HUDEP-2 (cell line): ENCODE data around the gene GOLGA2.
A peak's percentile ranks its signal among the peaks of the same experiment; 100 is the strongest.
"Not testable (repeated sequence)": the region's sequence is repeated elsewhere in the genome, so short reads cannot be mapped to it uniquely, and the experiment has no call there.

Experiments
- DNase-seq, 76 experiments: peaks; one replicate each; lab custom pipeline; 2025; ENCODE audit not compliant: unreplicated experiment in 76 of 76; lab: John Stamatoyannopoulos, UW

The GOLGA2 gene

DNA sequence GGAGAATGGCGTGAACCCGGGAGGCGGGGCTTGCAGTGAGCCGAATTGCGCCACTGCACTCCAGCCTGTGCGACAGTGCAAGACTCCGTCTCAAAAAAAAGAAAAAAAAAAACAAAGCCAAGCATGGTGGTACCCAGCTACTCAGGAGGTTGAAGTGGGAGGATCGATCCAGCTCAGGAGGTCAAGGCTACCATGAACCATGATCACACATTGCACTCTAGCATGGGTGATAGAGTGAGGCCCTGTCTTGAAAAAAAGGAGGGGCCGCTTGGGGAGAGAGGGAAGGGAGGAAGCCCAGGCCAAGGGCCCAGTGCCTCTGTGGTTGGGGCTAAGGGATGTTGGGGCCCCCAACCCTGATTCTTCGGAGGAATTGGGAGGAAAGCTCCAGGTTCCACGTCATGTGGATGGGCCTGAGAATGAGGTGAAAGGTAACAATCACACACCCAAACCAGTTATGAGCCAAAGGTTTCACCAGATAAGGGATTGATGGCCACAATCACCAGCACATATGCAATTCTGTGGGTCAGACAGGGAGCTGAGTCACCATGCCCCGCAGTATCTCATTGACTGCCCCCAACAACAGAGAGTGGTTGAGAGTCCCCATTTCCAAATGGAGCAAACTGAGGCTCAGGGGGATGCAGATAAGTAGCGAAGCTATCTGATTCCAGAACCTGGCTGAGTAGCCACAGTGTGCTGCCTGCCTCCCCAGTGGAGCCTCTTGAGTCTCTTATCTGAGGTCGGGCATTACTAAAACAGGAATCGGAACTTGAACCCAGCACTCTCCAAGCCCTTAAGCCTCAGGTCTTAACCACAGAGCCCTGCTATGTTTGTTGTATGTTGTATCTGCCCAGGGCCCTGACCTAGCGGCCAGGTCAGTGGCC lies 20.8 kb upstream of the GOLGA2 start:
- peak in 74 of 76 experiments; percentile 9 to 85 (median 56) for DNase-seq

DNA sequence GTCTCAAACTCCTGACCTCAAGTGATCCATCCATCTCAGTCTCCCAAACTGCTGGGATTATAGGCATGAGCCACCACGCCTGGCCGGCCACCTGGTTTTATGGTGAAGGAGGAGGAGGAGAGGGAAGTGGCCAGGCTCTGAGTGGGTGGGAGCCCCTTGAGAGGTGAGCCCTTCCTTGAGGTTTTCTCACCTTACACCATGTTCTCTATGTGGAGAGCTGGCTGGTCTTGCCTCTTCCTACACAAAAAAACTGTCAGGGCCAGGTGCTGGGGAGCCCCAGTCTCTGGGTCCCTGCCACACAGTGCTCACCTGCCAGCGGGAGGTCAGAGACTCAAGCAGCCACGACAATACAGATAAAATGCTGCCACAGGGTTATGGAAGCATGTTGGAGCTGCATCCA lies 18.3 kb upstream of the GOLGA2 start:
- no peak for DNase-seq

DNA sequence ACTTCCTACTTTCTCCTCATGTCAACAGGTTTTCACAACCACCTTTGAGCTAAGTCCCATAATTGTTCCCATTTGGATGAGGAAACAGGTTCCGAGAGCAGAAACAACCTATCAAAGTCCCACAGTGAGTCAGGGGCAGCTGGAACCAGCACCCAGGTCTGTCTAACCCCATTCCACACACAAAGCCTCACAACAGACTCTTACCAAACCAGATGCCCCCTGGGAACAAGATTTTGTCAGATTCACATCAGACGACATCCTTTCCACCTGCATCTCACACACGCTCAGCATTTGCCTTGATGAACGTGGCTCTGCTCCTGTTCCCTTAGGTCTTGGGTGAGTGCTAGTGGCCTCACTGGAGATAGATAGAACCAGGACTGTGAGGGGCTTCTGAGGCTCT lies 17.3 kb upstream of the GOLGA2 start:
- DNase-seq, result no peak

DNA sequence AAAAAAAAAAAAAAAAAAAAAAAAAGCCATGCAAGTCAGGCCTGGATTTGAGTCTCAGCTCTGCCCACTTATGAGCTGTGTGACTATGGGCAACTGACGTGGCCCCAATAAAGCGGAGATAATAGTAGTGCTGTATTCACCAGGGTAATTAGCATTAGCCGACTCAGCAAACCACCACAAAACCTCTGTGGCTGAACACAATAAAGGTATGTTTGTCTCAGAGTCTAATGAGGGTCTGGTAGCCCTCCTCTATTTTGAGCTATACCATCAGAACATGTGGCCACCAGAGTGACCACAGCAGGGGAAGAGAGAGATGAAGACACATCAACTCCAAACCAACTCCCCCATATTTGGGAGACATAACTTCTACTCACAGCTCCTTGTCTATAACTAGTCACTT lies 16.2 kb upstream of the GOLGA2 start:
- DNase-seq, result no peak

DNA sequence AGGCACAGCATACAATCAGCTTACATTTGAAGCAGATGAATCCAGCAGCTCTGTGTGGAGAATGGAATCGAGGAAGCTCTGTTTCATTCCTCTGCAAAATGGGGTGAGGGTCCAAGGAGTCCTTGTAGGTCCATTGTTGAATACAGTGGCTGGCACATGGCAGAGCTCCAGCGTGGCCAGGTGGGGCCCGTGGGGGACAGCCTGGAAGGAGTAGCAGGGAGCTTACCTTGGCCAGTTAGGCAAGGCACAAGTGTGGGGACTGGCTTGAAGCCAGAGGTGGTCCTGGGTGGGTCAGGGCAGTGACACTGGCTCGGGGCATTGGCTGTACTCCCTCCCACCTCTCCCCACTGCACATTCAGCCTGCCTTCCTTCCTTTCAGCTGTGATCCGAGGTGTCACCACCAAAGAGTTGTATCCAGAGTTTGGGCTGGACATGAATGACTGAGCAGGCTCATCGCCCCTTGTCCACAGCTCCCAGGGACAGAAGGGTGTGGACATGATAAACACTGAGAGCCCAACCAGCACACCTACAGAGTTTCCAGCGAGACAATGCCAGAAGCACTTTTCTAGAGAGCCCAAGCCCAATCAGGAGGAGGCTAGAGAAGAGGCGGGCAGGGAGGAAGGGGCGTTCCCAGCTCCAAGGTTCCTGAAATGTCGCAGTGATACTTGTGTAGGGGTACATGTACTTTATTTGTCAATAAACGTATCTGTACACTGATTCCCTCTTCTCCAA lies 12.6 kb upstream of the GOLGA2 start:
- no peak for DNase-seq

DNA sequence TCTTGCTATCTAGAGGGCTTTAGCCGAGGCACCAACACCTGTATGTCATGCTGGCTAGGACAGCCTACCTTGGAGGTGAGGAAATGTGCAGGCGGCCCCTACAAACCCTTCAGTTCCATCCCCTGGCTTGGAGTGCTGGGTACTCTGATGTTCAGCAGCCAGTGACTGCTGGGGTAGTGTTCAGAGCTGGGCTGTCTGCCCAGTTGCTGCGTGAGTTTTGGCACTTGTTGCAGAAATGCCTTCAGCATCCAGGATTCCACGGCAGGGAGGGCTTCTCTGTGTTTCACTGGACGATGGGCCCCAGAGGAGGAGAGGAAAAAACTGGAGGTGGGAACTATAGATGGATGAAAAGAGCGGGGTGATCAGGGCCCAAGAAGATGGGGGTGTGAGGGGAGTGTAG lies 10.6 kb upstream of the GOLGA2 start:
- no peak for DNase-seq

DNA sequence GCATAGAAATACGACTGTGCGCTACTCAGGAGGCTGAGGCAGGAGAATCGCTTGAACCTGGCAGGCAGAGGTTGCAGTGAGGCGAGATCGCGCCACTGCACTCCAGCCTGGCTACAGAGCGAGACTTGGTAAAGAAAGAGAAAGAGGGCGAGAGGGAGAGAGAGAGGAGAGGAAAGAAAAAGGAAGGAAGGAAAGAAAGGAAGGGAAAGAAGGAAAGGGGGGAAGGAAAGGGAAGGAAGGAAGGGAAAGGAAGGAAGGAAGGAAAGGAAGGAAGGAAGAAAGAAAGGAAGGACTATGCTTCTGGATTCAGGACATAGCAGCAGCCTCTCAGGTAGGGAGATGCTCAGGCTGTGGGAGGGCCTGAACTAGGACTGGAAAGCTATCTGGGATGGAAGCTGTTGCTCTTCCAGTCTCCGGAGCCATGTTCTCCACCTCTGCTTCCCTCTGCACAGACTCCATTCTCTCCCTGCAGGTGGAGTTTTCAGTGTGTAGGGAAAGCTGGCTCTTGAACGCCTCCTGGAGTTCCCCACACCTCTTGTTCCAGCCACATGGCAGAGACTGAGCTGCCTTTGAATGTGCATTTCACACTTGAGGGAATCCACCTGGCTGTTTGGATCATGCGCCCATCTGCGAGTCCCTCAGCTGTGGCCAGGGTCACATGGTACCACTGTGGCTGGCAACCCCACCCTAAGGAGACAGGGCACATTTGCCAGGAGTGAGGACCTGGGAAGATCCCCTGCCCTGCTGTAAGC lies 9.4 kb upstream of the GOLGA2 start:
- no peak for DNase-seq

DNA sequence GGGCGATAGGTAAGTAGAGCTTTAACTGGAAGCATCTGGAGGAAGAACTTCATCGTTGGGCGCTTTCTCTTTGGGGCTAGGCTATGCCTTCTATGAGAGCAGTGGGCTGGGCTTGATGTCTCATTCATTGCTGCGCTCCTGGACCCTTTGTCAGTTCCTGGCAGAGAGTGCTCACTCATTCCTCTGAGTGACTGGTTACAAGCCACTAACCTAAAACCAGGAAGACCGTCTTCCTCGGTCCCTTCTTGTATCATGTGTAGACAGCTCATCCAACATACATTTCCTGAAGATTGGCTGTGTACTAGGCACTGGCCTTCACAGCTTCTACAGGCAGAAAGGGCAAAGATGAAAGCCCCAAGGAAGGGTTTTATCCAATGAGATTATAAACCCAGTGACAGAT lies 6.7 kb upstream of the GOLGA2 start:
- DNase-seq, result no peak

DNA sequence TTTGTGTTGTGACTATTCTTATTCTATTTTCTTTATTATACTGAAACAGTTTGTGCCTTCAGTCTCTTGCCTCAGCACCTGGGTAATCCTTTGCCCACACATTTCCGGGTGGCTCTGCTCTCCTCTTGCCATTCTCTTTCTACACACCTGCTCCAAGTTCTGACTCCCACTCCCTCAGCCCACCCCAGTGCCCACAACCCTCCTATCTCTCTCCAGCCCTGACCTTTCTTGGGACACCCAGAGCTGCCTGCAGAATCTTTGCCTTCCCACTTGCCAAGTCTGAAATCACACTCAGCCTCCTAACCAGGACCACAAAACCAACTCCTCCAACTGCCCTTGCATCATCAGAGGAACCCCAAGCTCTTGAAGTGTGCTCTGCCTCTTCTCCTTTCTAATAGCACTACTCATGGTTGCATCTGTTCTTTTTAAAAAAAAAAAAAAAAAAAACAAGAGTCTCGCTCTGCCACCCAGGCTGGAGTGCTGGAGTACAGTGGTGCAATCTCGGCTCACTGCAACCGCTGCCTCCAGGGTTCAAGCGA lies 4.3 kb upstream of the GOLGA2 start:
- no peak for DNase-seq

DNA sequence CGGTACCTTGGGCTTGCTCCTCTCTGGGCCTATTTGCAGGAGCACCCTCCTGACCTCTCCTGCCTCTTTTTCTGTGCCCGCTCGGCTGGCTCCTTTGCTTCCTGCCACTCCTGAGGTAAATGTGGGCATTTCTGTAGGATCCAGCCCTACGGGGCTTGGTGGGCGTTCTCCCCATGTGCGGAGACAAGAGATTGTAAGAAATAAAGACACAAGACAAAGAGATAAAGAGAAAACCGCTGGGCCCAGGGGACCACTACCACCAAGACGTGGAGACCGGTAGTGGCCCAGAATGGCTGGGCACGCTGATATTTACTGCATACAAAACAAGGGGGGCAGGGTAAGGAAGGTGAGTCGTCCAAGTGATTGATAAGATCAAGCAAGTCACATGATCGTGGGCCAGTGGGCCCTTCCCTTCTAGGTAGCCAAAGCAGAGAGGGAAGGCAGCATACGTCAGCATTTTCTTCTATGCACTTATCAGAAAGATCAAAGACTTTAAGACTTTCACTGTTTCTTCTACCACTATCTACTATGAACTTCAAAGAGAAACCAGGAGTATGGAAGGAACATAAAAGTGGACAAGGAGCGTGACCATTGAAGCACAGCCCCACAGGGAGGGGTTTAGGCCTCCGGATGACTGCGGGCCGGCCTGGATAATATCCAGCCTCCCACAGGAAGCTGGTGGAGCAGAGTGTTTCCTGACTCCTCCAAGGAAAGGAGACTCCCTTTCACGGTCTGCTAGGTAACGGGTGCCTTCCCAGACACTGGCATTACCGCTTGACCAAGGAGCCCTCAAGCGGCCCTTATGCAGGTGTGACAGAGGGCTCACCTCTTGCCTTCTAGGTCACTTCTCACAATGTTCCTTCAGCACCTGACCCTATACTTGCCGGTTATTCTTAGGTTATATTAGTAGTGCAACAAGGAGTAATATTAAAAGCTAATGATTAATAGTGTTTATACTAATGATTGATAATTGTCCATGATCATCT lies 3.6 kb upstream of the GOLGA2 start:
- DNase-seq, result not testable (repeated sequence)

DNA sequence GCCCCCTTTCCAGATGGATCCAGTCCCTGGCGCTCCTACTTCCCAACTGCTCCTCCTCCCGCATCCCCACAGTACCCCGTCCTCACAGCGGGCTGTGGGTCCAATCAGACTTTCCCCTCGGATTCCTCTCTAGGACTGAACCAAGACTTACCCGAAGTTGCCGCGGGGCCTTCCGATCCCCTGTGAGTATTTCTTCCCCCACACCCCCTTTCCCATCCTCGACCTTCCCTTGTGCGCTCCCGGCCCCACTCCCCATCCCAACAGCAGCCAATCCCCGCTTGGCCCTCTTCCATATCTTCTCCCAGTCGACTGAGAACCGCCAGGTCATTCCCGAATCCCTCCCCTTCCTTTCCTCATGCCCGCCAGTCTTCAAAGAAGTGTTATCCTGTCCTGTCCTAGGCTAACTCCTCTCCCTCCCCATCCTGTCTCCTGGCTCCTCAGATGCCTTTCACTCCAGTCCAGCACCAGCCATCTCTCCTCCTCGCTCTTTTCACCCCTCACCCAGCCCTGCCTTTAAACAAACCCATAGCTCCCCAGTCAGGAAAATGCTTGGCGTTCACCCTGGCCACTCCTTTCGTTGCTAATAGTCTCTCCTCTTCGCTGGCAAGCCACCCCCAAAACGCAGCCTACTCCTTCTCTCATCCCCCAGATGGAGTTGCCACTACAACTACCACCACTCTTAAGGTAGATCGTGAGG lies 915 bp upstream of the GOLGA2 start:
- no peak for DNase-seq

DNA sequence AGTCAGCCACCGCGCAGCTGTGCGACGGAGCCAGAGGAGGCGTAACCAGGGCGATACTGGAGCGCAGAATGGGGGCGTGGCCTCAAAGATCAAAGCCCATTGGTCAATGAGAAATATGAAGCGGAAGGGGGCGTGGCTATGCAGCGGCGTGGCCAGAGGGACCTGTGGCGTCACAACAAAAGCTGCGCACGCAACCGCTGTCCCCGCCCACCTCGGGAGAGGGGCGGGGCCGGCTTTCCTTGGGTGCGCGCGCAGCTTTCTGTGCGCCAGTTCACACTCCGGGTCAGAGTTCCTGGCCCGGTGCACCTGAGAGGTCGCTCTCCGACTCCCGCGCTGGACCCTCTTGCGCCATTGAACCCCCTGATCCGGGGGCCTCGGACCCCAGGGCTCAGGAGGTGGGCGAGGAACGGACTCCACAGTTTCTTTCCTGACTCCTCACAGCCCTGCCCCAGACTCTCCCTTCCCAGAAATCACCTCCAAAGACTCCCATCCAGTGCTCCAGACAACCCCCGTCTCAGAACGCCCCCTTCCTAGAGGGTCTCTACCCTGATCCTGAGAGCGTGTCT lies 284 bp upstream of the GOLGA2 start, which contains the start of gene SWI5:
SWI5 (plus strand) TSS at position 269 of the 566 bp plus-strand sequence.
- peak in 75 of 76 experiments; percentile 65 to 100 (median 99) for DNase-seq

DNA sequence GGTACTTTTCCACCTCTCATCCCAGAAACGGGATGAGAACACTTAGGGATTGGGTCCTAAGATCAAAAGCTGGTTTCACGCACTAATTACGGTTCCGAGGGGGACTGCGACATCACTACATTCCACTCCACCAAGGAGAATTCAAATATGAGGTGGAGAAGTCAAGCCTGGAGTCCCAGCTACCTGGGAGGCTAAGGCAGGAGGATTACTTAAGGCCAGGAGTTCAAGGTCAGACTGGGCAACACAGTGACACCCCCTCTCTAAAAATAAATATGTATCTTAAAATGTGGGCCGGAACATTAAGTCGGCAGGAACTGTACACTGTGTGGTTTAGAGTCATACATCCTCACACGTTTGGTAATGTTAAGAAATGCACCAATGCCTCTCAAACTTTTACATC lies 1.6 kb downstream of the GOLGA2 start:
- no peak for DNase-seq

DNA sequence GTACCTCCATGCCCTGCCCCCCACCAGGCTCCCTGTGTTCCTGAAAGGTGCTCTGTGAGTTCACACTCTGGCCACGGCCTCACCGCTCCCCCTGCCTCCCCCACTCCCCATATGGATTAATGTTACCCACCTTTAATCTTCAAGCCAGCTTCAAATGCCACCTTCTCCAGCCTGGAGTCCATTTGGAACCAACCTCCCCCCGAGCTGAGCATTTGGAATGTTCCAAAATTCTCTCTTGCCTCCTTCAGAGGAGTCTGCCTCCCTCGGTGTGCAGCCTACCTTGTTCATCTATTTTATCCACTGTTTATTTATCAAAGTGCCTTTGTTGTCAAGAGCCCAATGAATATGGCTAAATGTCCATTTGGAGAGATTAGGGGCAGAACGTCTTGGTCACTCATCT lies 4.3 kb downstream of the GOLGA2 start:
- no peak for DNase-seq

DNA sequence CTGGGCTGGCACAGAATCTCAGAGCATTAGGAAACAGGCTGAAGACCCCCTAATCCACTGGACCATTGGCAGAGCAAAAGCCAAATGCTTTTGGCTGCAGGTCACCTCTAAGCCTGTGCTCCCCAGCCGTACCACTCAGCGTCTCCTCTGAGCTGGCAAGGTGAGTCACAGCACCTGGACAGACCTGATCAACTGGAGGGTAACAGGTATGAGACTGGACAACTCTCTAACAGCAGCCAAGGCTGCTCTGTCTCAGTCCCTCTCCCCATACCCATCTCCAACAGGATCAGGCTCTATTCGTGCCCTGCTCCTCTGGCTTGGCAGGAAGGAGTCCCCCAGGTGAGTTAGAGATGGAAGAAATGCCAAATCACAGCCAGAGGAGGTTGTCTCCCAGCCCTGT lies 4.7 kb downstream of the GOLGA2 start:
- DNase-seq, result no peak

DNA sequence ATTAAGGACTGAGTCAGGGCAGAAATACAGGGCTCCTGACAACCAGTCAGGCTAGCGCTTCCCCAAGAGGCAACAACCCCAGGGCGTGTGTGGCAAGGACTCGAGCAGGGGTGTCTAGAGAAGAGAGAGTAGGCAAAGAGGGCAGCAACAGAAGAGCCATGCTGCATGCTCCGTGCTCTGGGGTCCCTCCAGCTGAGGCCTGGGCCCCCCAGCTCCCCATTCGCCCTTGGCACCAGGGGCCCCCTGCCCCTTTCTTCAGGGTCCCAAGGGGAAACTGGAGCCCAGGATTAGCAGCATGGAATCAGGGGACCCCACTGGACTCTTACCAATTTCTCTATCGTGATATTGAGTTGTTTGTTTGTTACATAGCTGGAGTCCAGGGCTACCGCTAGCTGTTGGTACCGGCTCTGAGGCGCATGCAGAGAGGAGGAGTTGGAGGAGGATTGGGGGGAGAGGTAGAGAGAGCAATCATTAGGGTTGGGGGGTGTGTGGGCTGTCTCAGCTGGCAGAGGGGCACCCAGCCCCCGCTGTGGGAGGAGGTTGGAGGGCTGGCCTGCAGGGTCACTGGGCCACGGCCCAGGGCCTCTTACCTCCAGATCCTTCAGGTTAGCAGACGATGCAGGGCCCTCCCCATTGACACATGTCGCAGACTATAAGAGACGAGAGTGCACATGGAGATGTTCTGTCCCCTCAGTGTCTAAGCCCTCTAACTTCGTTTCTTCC lies 8.8 kb downstream of the GOLGA2 start:
- no peak for DNase-seq

DNA sequence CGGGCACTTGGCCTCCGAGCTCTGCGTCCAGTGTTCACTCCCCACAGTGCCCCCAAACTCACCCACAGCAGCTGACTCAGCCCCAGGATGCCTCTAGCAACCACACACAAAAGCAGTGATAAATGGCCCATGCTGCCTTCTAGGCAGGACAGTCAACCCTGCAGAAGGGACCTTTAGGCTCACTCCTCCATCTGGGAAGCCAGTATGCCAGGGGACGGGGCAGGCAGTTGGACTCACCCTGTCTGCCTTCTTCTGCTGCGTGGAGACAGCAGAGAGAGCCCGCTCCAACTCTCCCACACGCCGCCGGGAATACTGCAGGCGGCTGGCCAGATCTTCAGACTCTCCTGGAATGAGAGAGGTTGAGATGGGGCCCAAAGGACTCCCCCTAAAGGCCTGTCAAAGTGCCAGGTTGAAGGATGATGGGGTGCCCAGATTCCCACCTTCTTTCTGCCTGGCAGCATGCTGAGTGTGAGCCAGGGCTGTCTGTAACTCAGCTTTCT lies 10.4 kb downstream of the GOLGA2 start:
- DNase-seq, result no peak

DNA sequence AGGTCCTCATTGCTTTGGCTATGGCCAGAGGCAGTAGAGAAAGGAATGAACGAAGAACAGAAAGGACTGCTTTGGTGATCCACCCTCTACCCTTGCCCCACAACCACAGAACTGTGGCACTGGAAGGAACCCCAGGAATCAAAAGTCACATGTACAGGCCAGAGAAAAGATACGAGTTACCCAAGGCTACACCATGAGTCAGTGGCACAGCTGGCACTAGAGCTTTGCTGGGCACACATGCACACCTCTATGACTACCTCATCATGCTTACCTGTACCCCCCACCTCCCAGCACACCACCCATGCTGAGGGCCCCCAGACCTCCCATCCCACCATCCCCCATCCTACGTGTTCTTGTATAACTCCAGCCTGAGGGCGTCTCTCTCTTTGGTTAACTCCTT lies 13.1 kb downstream of the GOLGA2 start:
- no peak for DNase-seq
